Kasumi-1 (cell line): ENCODE results near the gene PLEKHH1.
A peak's percentile ranks its signal among the peaks of the same experiment; 100 is the strongest.

Experiments
- DNase-seq, 2 experiments: peaks; one replicate each; lab custom pipeline; 2025; lab: John Stamatoyannopoulos, UW

PLEKHH1 gene

DNA sequence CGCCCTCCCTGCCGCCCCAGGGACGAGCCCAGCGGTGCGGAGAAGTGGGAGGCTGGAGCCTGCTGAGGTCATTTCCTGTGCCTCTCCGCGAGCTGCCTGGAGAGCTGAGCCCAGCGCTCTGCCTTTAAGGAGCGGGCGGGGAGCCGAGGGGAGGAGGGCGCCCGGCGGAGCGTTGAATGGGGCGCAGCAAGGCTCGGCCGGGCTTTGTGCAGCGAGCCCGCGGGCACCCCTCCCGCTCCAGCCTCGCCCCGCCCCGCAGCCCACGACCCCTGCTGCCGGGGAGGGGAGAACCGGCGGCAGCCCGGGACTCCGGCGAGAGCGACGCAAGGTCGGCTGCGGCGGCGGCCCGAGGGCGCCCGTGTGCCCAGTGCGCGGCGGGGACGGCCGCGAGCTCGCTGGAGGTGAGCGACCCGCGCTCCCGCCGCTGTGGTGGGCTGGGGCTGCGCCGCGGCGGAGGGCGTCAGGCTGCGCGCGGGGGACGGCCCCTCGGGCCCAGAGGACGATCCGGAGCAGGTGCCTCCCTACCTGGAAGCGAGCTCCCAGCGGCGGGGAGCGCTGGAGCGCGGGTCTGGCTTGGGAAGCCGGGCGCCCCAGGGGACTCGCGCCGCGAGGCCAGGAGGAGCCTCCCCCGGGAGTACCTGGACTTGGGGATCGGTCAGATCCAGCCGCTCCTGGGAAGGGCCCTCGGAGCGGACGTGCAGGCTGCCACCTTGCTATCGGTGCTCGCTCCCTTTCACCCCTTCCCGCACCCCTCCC is at the start of gene PLEKHH1:
Gene PLEKHH1, plus strand, starts transcription at position 293 of the 756 bp plus-strand sequence. CDS start 8,578 bp downstream, outside the sequence.
- peak; percentile 50 to 53 for DNase-seq

DNA sequence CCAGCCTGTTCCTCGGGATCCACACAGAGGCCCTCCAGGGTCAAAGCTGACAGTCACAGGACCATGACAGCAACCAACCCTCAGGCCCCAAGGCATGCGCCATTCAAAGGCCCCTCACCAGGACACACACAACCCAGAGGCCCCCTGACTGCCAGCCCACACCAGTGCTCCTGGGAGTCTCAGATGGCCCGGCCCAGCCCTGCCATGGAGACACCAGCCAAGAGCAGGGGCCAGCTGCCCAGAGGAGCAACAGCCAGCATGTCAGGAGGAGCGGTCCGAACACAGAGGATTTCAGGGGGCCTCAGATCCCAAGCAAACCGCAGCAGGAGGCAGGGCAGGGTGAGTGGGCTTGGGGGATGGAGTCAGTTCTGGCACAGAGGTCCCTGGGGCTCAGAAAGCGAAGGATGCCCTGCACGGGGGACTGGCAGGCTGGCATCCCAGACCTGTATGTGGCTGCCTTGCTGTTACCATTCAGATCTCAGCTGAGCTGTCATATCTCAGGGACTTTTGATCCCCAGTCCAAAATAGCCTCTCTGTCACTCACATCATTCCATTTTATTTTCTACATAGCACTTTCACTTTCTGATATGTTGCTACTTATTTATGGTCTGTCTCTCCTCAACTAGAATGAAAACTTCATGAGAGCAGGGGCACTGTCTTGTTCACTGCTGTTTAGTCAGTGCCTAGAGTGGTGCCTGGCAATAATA is 49.4 kb upstream of the PLEKHH1 start:
- no peak for DNase-seq

DNA sequence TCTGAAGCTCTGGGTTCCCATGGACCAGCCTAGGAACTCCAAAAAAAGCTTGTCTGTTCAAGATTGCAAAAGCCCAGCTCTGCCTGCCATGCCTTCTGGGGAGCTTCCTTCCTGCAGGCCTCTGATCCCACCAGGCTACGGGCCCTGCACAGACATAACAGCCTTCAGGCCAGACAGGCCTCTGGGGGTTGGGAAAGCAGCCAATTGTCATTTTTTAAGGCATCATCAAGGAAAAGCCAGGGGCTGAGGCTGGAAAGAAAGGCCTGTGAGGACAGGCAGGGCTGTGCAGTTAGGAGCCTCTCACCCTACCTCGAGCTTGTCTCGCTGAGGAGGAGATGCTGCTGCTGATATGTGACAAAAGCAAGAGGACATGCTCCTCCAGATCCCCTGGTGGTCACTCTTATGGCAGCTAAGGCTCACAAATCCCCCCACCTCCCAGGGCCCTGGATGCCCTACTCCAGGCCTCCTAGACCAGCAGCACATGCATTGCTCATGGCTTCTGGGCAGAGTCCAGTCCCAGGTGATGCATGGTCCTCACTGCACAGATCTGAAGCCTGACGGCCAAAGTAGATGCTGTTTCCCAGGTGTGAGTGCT is 47.5 kb upstream of the PLEKHH1 start:
- DNase-seq = peak; percentile 67 to 73

DNA sequence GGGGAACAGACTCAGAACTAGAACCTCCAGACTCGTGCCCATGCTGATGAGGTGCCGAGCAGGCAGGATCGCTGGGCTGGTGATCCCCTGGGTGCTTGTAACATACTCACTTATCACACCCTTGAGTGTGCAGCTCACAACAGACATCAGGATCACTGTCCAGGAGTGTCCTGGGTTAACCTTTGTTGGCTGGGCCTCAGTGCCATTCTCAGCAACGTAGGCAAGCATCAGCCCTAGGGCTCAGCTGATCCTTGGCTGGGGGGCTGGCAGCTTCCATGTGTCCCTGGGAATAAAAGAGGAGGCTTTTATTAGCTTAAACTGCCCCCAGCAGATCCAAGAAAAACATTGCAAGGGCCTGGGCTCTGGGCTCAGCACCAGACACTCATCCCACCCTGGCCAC is 46.2 kb upstream of the PLEKHH1 start:
- no peak for DNase-seq

DNA sequence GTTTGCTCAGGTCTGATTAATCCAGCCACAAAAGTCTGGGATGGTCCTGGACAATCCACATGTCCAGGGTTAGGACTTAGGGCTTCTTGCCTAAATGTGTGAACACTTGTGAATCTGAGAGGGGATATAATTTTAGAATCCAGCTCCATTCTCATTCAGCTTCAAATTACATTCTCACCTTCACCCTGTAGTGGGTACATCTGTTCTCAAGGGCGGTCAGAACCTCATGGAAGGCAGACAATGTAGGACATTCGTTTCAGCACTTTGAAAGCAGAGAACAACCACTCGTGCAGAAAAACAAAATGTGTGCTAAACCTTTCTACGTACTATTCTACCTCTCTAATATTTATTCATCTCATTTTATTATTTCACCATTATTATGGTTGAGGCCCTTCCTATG is 45.8 kb upstream of the PLEKHH1 start:
- DNase-seq = no peak

DNA sequence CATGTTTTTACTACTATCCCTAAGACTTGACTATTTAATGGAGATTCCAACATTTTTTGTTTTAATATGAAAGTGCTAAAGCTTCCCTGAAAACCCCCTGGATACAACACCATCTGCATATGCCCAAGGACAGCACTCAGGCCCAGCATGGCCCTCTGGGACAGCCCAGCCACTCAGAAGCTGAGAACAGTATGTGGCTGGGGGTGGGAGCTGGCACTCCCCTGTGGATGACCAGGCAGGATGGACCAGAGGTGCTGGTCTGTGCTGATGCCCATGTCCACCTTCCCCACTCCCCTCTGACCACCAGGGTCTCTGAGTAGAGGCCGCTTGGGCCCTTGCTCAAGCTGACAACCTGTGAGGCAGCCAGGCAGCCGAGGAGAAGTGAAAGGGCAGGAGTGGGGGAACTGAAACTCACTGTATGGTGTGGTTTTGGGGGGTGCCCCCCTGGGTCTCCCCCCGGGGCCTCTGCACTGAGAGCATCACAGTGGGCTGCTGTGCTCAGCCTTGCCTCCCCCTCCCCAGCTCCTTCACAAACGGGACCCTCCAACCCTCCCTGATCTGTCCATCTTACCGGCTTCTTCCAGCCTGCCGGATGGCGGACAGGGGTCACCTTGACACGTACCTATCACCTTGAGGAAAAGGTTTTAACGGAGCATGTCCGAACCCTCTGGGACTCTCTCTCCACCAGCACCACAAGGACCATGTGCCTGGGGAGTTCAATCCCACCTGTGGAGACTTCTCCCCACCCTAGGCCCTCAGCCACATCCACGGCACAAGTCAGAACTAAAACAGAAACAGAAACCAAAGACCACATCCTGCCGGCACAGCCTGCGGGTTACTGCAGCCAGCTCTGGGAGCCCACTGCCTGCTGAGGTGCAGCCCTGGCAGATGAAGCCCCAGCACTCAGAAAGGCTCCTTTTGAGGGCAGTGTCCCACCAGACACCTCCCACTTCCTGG is 44.9 kb upstream of the PLEKHH1 start, which contains the start of gene TMEM229B:
Gene TMEM229B, minus strand, starts transcription at position 785 of the 957 bp plus-strand sequence. CDS start 14,798 bp downstream, outside the sequence.
- peak; percentile 65 to 73 for DNase-seq

DNA sequence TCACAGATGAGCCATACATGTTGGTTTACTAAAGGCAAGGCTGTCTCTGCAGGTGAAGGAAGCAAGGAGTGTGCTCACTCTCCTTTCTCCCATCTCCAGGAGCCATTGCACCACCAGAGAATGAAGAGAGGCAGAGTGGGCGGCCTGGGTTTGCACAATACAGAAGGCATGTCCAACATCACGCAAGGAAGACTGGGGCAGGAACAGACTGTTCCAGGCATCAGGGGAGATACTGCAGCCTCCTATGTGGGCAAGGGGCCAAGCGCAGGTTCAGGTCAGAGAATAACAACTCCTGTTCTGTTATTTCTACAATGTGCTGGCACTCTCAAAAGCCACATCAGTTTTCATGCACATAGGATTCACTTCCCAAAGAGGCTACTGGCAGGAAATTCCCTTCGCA is 42.9 kb upstream of the PLEKHH1 start:
- no peak for DNase-seq

DNA sequence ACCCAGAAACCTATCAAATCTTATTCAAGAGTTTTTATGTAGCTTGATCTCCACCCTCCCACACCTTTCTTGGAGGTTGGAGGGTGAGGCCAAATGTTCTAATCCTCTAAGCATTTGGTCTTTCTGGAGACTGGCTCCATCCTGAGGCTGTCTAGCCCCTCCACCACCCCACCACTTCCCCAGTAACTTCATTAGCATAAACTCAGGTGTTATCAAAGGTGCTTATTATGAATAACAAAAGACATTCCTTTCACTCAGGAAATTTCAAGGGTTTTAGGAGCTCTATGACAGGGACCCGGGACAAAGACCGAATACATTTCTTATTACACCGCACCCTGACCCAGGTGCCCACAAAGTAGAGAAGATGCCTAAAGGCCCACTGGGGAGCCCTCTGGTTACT is 41.8 kb upstream of the PLEKHH1 start:
- no peak for DNase-seq

DNA sequence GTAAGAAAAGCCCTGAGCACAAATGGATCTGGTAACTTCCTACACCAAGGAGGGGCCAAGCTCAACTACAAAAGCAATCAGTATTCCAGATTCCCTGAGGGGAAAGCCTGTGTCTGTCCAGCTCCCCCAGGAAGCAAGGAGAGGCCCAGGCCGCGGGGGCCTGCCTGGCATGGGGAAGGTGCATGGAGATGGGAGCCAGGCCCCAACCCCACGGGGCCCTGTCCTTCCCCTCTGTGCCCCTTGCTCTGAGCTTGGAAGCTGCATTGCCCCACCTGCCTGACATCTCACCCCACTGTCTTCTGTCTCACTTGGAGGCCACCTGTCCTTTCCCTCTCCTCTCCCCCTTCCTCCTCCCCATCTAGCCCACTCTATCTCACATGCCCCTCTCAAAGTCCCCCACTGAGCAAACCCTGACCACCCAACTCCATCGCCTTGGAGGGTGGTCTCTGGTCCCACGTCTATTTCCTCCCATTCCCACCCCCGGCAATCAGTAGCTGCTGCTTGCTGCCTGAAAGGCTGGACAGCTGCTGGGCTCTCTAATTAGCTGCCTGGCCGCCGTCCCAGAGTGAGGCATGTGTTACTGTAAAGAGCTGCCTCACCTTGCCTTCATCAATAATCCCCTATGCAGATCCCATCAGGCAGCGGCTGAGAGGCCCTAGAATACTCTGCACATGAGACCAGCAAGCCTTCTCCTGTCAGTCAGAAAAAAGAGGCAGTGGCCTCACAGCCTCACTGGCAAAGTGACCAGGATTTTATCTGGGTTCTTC is 41.2 kb upstream of the PLEKHH1 start:
- no peak for DNase-seq

DNA sequence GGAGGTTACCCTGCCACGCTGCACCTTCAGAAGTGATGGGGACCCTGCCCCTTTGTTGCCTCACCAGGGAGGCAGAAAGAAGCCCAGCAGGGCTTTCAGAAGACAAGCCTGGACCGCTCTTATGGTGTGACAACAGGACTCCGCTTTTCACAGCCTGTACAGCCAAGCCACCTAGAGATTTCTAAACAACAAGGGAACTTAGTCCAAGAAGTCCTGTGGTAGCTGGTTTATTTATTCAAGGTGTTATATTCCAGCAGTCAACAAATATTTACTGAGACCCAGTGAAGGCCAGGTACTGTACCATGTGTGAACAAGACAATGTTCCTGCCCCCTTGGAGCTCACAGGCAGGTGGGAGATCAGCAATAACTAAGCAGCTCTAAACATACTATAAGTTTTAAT is 40.6 kb upstream of the PLEKHH1 start:
- no peak for DNase-seq

DNA sequence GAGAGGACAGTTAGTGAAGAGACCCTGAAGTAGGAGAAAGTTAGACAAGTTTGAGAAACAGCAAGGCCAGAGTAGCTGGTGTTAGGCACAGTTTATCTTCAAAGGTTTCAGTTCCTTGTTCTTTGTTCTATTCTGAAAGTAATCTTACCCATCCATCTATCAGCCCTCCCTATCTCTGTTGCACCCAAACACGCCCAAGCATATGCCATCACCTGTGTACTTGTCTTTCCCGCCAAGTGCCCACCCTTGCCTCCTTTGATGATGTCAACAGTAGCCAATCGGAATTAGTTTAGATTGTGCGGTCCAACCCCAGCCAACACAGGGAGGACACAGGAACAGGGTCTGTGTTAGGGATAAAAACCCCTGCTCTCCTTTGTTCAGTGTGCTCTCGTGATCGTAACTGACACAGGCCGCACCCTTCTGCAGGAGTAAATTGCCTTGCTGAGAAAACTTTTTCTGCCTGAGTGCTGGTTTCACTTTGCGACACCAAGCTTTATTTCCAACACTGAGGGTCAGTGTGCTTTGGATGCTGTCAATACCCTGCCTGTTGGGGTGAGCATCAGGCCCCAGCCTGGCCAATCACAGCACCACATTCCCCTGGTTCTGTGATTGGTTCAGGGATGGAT is 39.9 kb upstream of the PLEKHH1 start:
- DNase-seq = no peak

DNA sequence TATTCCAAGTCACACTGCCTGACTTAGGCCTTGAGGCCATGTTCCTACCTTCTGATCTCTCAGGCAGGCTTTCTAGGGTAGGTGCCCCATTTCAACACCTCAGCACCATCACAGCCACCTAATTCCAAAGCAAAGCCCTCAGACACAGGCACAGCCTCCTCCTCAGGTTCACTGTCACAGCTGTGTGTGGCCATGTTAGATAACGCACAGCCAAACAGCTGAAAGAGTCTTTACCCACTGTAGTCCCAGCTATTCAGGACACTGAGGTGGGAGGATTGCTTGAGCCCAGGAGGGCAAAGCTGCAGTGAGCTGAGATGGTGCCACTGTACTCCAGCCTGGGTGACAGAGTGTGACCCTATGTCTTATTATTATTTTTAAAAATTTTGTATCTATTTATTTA is 37.3 kb upstream of the PLEKHH1 start:
- no peak for DNase-seq

DNA sequence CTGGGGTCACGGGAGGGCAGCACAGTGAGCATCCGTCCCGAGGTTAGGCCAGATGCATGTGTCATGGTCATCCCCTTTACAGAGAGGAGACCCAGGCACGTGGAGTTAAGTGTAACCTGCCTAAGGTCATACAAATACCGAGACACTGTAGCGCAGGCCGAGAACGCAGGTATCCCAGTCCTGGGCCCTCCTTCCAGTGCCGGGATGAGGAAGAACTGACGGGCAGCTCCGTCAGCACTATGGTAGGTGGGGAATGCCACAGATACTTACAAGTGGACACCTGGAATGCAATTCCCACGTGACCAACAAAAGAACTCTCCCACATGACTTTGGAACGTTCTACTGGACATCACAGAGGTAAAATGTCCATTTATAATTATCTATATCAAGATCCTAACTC is 35.9 kb upstream of the PLEKHH1 start:
- DNase-seq = no peak

DNA sequence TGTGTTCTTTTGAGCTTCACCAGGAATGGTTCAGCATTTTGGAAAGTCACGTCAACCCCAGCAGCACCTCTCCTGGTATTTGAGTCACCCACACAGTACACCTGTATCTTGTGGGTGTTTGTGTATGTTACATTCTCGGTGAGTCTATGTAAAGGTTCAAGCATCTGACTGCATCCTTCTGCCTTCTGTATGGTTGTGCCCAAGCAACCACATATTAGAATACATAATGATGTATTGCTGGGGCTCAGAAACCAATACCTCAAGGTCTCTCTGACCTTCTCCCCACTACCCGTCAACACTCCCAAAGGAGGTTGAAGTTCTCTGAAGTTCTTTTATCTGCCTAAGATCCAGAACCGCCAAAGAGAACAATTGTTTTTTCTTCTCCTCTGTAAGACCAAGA is 35.4 kb upstream of the PLEKHH1 start:
- no peak for DNase-seq

DNA sequence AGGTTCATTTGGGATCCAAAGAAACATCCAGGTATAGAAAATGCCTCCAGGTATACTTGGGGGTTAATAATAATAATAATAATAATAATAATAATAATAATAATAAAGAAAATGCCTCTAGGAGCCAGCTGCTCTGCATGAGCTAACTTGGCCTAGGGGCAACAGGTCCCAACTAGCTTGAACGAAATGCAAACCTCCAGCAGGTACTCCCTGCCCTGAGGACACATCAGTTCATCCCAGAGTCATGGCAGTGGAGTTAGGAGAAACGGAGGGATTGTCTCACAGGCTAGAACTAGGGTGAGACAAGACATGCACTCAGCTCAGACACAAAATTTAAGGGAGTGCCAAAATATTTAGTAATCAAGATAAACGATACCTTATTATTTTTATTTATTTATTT is 32.1 kb upstream of the PLEKHH1 start:
- no peak for DNase-seq

DNA sequence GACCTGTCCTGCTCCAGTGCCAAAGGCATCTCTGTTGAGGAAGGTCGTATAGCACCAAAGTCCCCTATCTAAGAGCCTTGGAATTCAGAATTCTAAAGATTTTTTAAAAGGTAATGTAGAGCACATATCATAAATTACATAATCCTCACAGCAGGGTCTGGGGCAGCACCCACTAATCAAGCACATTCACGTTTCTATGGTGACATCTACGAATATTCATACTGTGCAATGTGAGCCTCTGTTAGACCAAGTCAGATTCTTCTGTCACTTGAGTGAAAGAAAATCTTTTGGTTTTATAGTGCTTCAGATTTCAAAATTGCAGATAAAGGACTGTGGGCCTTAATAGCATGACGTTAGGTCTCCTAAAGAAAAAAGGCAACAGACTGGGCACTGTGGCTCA is 31.4 kb upstream of the PLEKHH1 start:
- DNase-seq = no peak

DNA sequence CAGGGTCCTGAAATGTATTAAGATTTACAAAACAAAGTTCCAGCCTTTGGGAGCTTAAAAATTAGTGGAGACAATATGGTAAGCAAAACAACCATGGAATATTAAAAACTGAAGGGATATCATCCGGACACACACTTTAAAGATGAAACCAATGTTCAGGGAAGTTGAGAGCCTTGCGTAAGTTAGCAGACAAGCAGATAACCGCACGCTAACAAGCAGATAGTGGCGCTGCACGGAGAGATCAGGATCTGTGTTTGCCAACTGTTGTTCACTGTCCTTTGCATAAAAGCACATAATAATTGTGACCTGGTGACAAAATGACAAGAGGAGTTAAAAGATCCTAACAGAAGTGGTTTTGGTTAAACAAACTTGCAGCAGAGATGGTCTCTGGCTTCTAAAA is 30.2 kb upstream of the PLEKHH1 start:
- no peak for DNase-seq

DNA sequence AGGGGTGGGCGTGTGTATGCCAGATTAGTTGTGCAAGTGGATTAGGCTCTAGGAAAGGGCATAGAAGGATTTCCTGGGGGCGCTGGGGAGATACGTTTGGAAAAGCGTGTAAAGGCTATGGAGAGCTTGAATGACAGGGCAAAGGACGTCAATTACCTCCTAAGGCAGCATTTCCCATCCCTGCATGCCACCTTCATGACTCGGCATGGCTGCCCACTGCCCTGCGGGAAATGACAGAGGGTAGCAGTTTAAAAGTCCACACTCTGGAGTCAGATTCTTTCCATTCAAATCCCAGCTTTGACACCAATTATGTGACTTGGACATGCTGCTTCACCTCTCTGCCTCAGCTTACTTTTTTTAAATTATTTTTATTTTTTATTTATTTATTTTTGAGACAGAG is 29.8 kb upstream of the PLEKHH1 start:
- DNase-seq = no peak

DNA sequence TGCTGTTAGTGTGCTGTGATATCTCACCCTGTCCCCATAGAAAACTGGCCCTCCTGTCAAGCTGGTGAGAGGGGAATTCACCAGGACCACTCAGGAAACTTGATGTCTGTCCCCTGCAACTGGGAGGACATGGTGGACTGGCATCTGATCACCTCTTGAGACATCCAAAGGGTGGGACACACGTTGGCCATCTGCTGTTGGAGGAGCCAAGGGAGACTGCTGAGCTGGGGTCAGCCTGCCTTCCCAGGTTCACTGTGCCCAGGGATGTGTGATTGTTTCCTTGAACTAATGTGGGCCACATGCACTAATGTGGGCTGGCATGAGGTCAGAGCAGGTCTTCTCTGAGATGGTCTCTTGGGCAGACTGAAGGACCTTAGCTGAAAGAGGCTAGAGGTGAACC is 27.8 kb upstream of the PLEKHH1 start:
- DNase-seq = no peak

DNA sequence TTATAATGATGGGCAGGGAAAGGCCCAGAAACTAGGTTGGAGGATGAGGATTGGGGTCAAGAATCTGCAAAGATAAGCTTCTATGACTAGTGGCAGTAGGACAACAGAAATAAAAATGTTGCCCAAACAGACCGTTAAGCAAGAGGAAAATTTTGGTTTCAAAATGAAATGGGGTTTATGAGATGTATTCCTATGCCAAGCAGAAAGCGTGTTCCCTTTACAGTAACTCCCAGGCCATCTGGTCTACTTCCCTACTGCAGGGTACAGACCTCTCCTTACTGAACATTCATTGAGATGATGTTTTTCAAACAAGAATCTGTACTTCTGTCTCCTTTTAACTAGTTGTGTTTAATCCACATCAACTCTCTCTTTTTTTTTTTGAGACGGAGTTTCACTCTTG is 24.1 kb upstream of the PLEKHH1 start:
- DNase-seq = no peak

DNA sequence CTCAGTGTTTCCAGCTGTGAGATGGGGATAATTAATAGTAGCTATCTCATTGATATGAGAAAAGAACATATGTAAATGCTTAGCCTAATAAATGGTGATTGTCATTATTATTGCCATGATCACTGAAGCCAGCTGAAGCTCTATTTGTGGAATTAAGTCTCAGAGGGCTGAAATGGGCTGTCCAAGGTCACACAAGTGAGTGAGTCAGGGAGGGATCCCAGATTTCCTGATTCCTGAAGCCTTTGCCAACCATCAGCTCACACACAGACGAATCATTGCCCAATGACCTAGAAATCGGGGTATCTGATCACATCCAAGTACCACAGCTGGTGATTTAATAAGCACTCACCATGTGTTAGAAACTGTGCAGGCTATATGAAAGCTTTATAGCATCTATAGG is 23.0 kb upstream of the PLEKHH1 start:
- DNase-seq = no peak
